Esophagus muscularis mucosa (tissue), 4 donors: ENCODE results near the gene PHACTR3. TPM values are rescaled to one million over a fixed set of nuclear protein-coding genes. Genes with fewer than 3 reads are reported as not detected.

Experiments
- DNase-seq: peaks from one replicate; pipeline ENCODE4 v3.0.0-alpha.2; 2017; ENCODE audit errors: extremely low spot score
- H3K27ac ChIP-seq, 4 donors: fragments of 200-600 bp; sonication (generic); replicated peaks in 1 of 4; 1 replicate in 3 of 4; 2 replicates in 1 of 4; pipeline ENCODE4 v1.5.1; 2016 to 2019; ENCODE audit warnings: mild to moderate bottlenecking in 1 of 4
- H3K27me3 ChIP-seq, 4 donors: fragments of 200-600 bp; sonication (generic); one replicate each; pipeline versions ENCODE4 v1.5.1 to v1.6.0; 2016 to 2019
- H3K36me3 ChIP-seq, 4 donors: fragments of 200-600 bp; sonication (generic); one replicate each; pipeline ENCODE4 v1.5.1; 2016 to 2019
- H3K4me1 ChIP-seq, 4 donors: fragments of 200-600 bp; sonication (generic); one replicate each; pipeline ENCODE4 v1.5.1; 2016 to 2019
- H3K4me3 ChIP-seq, 4 donors: fragments of 200-600 bp; sonication (generic); 1 replicate in 2 of 4; 2 replicates in 2 of 4; pipeline ENCODE4 v1.5.1; 2016 to 2019; ENCODE audit warnings: mild to moderate bottlenecking in 4 of 4, moderate library complexity in 1 of 4
- H3K9me3 ChIP-seq, 4 donors: fragments of 200-600 bp; sonication (generic); 1 replicate in 3 of 4; 2 replicates in 1 of 4; pipeline ENCODE4 v1.5.1; 2016 to 2019
- CTCF ChIP-seq, 3 experiments: fragments of 200-600 bp in 2 of 3; fragments of 450-650 bp in 1 of 3; sonication (generic) in 2 of 3; IDR thresholded peaks; one replicate each; pipeline ENCODE4 v1.5.1; 2017 to 2019; ENCODE audit warnings: antibody characterized with exemption in 3 of 3, mild to moderate bottlenecking in 2 of 3, moderate library complexity in 1 of 3
- EP300 ChIP-seq: sonication (generic); formaldehyde crosslinking; IDR thresholded peaks from one replicate; pipeline ENCODE4 v1.6.1; 2017; ENCODE audit warnings: antibody characterized with exemption
- POLR2A ChIP-seq: fragments of 450-650 bp; IDR thresholded peaks from one replicate; pipeline ENCODE4 v1.6.1; 2017; ENCODE audit warnings: antibody characterized with exemption, moderate library complexity, mild to moderate bottlenecking, low read depth
- POLR2AphosphoS5 ChIP-seq, 2 donors: sonication (generic); formaldehyde crosslinking; IDR thresholded peaks; one replicate each; pipeline ENCODE4 v1.6.1; 2017; ENCODE audit warnings: antibody characterized with exemption in 2 of 2
- WGBS: methylation state at CpG from one replicate; pipeline ENCODE4 v1.1.5; 2018; 5-methylcytosine and 5-hydroxymethylcytosine counted together
- intact Hi-C: fragments of 100-400 bp; cut with DNase I; formaldehyde crosslinking; loops from one replicate; pipeline ENCODE4 v1.15.1; 2023
- total RNA-seq, 4 donors: library from RNA; depleted of rRNA; stranded (reverse); fragments of >200 nt; gene quantifications; one replicate each; pipeline versions ENCODE4 v1.1.0 to v1.2.1, GENCODE V29; 2016

The PHACTR3 gene
- total RNA-seq, 4 donors from 2014 or later: 0.17 to 0.86 (median 0.56) TPM

GRCh38 chr20:59771506-59772372, 167.4 kb downstream of the PHACTR3 start:
- H3K27me3 ChIP-seq: peaks cover 0 to 9% (median 0%) of the 10 kb centered on the region in 4 donors
- no peaks in the 10 kb centered on the region for H3K9me3 ChIP-seq
- no peak overlapping the region for H3K4me3 ChIP-seq
- intact Hi-C loops: no loop called here
- H3K4me1 ChIP-seq: peaks cover 0 to 9% (median 7%) of the 10 kb centered on the region in 4 donors
- TF ChIP-seq POLR2A: no peak
- no peak for TF ChIP-seq POLR2AphosphoS5 (IDR thresholded peaks at IDR 0.05)
- TF ChIP-seq CTCF (IDR thresholded peaks at IDR 0.05): no peak
- TF ChIP-seq EP300: no peak
- H3K36me3 ChIP-seq: no peaks in the 10 kb centered on the region
- H3K27ac ChIP-seq: no peak overlapping the region
- DNase-seq: no peak
- 54% methylated on average over 11 of the region's 11 CpGs for WGBS

DNA sequence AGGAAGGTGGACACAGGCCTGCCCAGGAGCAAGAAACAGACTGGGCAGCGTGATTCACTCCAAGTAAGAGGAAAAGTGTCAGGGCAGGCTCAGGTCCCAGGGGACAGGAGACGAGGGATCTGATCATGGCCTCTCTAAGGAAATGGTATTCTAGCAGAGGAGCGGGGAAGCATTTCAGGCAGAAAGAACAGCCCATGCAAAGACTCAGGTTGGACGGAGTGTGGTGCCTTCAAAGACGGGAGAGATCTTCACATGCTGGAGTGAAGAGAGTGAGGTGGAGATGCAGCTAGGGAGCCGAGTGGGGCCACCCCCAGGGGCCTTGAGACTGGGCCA, 168.0 kb downstream of the PHACTR3 start:
- no peaks in the 10 kb centered on the region for H3K9me3 ChIP-seq
- no peaks in the 10 kb centered on the region for H3K36me3 ChIP-seq
- WGBS: 78% methylated on average over 5 of the region's 6 CpGs
- no peak overlapping the region for H3K27ac ChIP-seq
- no peak overlapping the region for H3K4me3 ChIP-seq
- H3K4me1 ChIP-seq: peaks cover 0 to 9% (median 7%) of the 10 kb centered on the region in 4 donors
- intact Hi-C loops: no loop called here
- H3K27me3 ChIP-seq: peaks cover 0 to 9% (median 0%) of the 10 kb centered on the region in 4 donors
- no peak for DNase-seq
- TF ChIP-seq POLR2AphosphoS5 (IDR thresholded peaks at IDR 0.05) (no peak), CTCF (IDR thresholded peaks at IDR 0.05) (no peak), POLR2A (no peak), EP300 (no peak)

- Histone ChIP-seq H3K27ac (no peak overlapping the region), H3K4me1 (peaks cover 0 to 9% (median 7%) of the 10 kb centered on the region in 4 donors), H3K9me3 (no peaks in the 10 kb centered on the region), H3K36me3 (no peaks in the 10 kb centered on the region), H3K27me3 (peaks cover 0 to 18% (median 0%) of the 10 kb centered on the region in 4 donors), H3K4me3 (no peak overlapping the region)
- intact Hi-C loops: no loop called here
- DNase-seq: no peak
- 92% methylated on average over 20 of the region's 21 CpGs for WGBS
- TF ChIP-seq POLR2A: no peak
- TF ChIP-seq EP300: no peak
- no peak for TF ChIP-seq CTCF (IDR thresholded peaks at IDR 0.05)
- TF ChIP-seq POLR2AphosphoS5 (IDR thresholded peaks at IDR 0.05): no peak
Observed at GRCh38 chr20:59772931-59773913, 168.9 kb downstream of the PHACTR3 start.

- H3K4me1 ChIP-seq: peaks cover 0 to 9% (median 7%) of the 10 kb centered on the region in 4 donors
- no peak overlapping the region for H3K27ac ChIP-seq
- H3K27me3 ChIP-seq: peaks cover 0 to 15% (median 0%) of the 10 kb centered on the region in 4 donors
- no peak overlapping the region for H3K4me3 ChIP-seq
- no peaks in the 10 kb centered on the region for H3K36me3 ChIP-seq
- H3K9me3 ChIP-seq: no peaks in the 10 kb centered on the region
- TF ChIP-seq POLR2AphosphoS5 (IDR thresholded peaks at IDR 0.05) (no peak), POLR2A (no peak), EP300 (no peak), CTCF (IDR thresholded peaks at IDR 0.05) (no peak)
- intact Hi-C loops: no loop called here
- DNase-seq: no peak
- 85% methylated on average over 17 of the region's 17 CpGs for WGBS
Observed at GRCh38 chr20:59774204-59774641, 169.9 kb downstream of the PHACTR3 start.
